SK-N-SH treated with all-trans-retinoic acid at 6 μM for 48 hours (cell line): ENCODE results near the gene SH3PXD2A.

Experiments used
- ATAC-seq: fragments of 200-7000 bp; cut with Tn5 transposase; 3 replicates; pipeline ENCODE4 v1.9.1; 2020; ENCODE audit warnings: mild to moderate bottlenecking, moderate library complexity
- ARNTL ChIP-seq: fragments of 450-650 bp; formaldehyde crosslinking; IDR thresholded peaks from 2 replicates; pipeline ENCODE4 v1.5.0; 2020; ENCODE audit warnings: low read depth, mild to moderate bottlenecking, moderate library complexity, borderline replicate concordance
- BACH2 ChIP-seq: fragments of 250-450 bp; sonication (Bioruptor Pico); IDR thresholded peaks from 2 replicates; pipeline ENCODE4 v1.9.0; 2021; ENCODE audit warnings: mild to moderate bottlenecking, borderline replicate concordance
- CREB5 ChIP-seq: fragments of 250-450 bp; sonication (Bioruptor Pico); IDR thresholded peaks from 2 replicates; pipeline ENCODE4 v1.5.1; 2020; ENCODE audit warnings: low read depth, mild to moderate bottlenecking, moderate library complexity
- CSDC2 ChIP-seq: fragments of 250-450 bp; sonication (Bioruptor Pico); IDR thresholded peaks from 2 replicates; pipeline ENCODE4 v1.5.0; 2020; ENCODE audit warnings: mild to moderate bottlenecking, moderate library complexity
- ESRRG ChIP-seq: fragments of 250-450 bp; sonication (Bioruptor Pico); IDR thresholded peaks from 2 replicates; pipeline ENCODE4 v1.6.1; 2021; ENCODE audit warnings: mild to moderate bottlenecking
- GLIS3 ChIP-seq: fragments of 250-450 bp; sonication (Bioruptor Pico); IDR thresholded peaks from 2 replicates; pipeline ENCODE4 v1.5.0; 2020; ENCODE audit warnings: mild to moderate bottlenecking, moderate library complexity
- ISL1 ChIP-seq: fragments of 250-450 bp; sonication (Bioruptor Pico); IDR thresholded peaks from 2 replicates; pipeline ENCODE4 v2.1.2; 2022; ENCODE audit warnings: mild to moderate bottlenecking, moderate library complexity
- OSR1 ChIP-seq: fragments of 250-450 bp; sonication (Bioruptor Pico); IDR thresholded peaks from 2 replicates; pipeline ENCODE4 v1.8.0; 2022; ENCODE audit warnings: moderate library complexity, mild to moderate bottlenecking, inconsistent platforms
- SNAI2 ChIP-seq: fragments of 250-450 bp; sonication (Bioruptor Pico); IDR thresholded peaks from 2 replicates; pipeline ENCODE4 v1.5.0; 2020; ENCODE audit warnings: mild to moderate bottlenecking, moderate library complexity
- TCF4 ChIP-seq: fragments of 250-450 bp; sonication (Bioruptor Pico); IDR thresholded peaks from 2 replicates; pipeline ENCODE4 v1.8.0; 2021; ENCODE audit warnings: mild to moderate bottlenecking, moderate library complexity, borderline replicate concordance
- TOX ChIP-seq: fragments of 250-450 bp; sonication (Bioruptor Pico); IDR thresholded peaks from 2 replicates; pipeline ENCODE4 v1.8.0; 2021; ENCODE audit warnings: mild to moderate bottlenecking, moderate library complexity, borderline replicate concordance
- ZC3H10 ChIP-seq: fragments of 250-450 bp; sonication (Bioruptor Pico); IDR thresholded peaks from 2 replicates; pipeline ENCODE4 v1.5.1; 2021; ENCODE audit warnings: mild to moderate bottlenecking, moderate library complexity
- ZFP3 ChIP-seq: fragments of 250-450 bp; sonication (Bioruptor Pico); IDR thresholded peaks from 2 replicates; pipeline ENCODE4 v1.5.0; 2020; ENCODE audit warnings: mild to moderate bottlenecking, moderate library complexity
- ZFP30 ChIP-seq: fragments of 450-650 bp; formaldehyde crosslinking; IDR thresholded peaks from 2 replicates; pipeline ENCODE4 v1.5.0; 2022; ENCODE audit warnings: mild to moderate bottlenecking, moderate library complexity
- ZNF565 ChIP-seq: fragments of 450-650 bp; formaldehyde crosslinking; conservative IDR thresholded peaks from 2 replicates; pipeline ENCODE4 v1.5.0; 2020; ENCODE audit warnings: low read depth, mild to moderate bottlenecking, moderate library complexity
- ZNF70 ChIP-seq: fragments of 450-650 bp; formaldehyde crosslinking; IDR thresholded peaks from 2 replicates; pipeline ENCODE4 v1.5.0; 2020; ENCODE audit warnings: mild to moderate bottlenecking, moderate library complexity
- ZNF8 ChIP-seq: fragments of 450-650 bp; formaldehyde crosslinking; IDR thresholded peaks from 2 replicates; pipeline ENCODE4 v1.5.0; 2020; ENCODE audit warnings: mild to moderate bottlenecking, moderate library complexity
- TF ChIP-seq, protein P1 (sequence below): fragments of 250-450 bp; sonication (Bioruptor Pico); IDR thresholded peaks from 2 replicates; pipeline ENCODE4 v1.5.0; 2020; ENCODE audit warnings: mild to moderate bottlenecking, moderate library complexity
- TF ChIP-seq, protein P2 (sequence below): fragments of 250-450 bp; sonication (Bioruptor Pico); IDR thresholded peaks from 2 replicates; pipeline ENCODE4 v1.8.0; 2020; ENCODE audit warnings: mild to moderate bottlenecking, moderate library complexity, borderline replicate concordance
- TF ChIP-seq, protein P3 (sequence below): fragments of 250-450 bp; sonication (Bioruptor Pico); IDR thresholded peaks from 2 replicates; pipeline ENCODE4 v1.8.0; 2021; ENCODE audit warnings: low read depth, mild to moderate bottlenecking, moderate library complexity, borderline replicate concordance

The SH3PXD2A gene

GRCh38 chr10:103720328-103720963 is 134.9 kb downstream of the SH3PXD2A start:
- peak; percentile 6; the same call in 1 of the 3 replicates for ATAC-seq

GRCh38 chr10:103719036-103719435 is 136.3 kb downstream of the SH3PXD2A start:
- TF ChIP-seq TCF4 (no peak), TOX (CRISPR knock-in tag) (no peak), SNAI2 (CRISPR knock-in tag) (no peak), ARNTL (no peak), ZNF70 (CRISPR knock-in tag) (no peak), ESRRG (CRISPR knock-in tag) (no peak), GLIS3 (CRISPR knock-in tag) (no peak), ZFP3 (CRISPR knock-in tag) (no peak), ZNF8 (CRISPR knock-in tag) (no peak), ZFP30 (CRISPR knock-in tag) (no peak), OSR1 (CRISPR knock-in tag) (no peak), ISL1 (CRISPR knock-in tag) (no peak)
- TF ChIP-seq, protein P1, sequence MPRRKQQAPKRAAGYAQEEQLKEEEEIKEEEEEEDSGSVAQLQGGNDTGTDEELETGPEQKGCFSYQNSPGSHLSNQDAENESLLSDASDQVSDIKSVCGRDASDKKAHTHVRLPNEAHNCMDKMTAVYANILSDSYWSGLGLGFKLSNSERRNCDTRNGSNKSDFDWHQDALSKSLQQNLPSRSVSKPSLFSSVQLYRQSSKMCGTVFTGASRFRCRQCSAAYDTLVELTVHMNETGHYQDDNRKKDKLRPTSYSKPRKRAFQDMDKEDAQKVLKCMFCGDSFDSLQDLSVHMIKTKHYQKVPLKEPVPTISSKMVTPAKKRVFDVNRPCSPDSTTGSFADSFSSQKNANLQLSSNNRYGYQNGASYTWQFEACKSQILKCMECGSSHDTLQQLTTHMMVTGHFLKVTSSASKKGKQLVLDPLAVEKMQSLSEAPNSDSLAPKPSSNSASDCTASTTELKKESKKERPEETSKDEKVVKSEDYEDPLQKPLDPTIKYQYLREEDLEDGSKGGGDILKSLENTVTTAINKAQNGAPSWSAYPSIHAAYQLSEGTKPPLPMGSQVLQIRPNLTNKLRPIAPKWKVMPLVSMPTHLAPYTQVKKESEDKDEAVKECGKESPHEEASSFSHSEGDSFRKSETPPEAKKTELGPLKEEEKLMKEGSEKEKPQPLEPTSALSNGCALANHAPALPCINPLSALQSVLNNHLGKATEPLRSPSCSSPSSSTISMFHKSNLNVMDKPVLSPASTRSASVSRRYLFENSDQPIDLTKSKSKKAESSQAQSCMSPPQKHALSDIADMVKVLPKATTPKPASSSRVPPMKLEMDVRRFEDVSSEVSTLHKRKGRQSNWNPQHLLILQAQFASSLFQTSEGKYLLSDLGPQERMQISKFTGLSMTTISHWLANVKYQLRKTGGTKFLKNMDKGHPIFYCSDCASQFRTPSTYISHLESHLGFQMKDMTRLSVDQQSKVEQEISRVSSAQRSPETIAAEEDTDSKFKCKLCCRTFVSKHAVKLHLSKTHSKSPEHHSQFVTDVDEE (CRISPR knock-in tag): no peak
- TF ChIP-seq, protein P2, sequence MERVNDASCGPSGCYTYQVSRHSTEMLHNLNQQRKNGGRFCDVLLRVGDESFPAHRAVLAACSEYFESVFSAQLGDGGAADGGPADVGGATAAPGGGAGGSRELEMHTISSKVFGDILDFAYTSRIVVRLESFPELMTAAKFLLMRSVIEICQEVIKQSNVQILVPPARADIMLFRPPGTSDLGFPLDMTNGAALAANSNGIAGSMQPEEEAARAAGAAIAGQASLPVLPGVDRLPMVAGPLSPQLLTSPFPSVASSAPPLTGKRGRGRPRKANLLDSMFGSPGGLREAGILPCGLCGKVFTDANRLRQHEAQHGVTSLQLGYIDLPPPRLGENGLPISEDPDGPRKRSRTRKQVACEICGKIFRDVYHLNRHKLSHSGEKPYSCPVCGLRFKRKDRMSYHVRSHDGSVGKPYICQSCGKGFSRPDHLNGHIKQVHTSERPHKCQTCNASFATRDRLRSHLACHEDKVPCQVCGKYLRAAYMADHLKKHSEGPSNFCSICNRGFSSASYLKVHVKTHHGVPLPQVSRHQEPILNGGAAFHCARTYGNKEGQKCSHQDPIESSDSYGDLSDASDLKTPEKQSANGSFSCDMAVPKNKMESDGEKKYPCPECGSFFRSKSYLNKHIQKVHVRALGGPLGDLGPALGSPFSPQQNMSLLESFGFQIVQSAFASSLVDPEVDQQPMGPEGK (CRISPR knock-in tag): no peak
- TF ChIP-seq, all 23 proteins: peak for 0
- no peak for ATAC-seq

More at GRCh38 chr10:103720328-103720963, 134.9 kb downstream of the SH3PXD2A start:
- TF ChIP-seq, protein P1 (CRISPR knock-in tag): peak; percentile 70; the same call in 1 of the 2 replicates
- peak; percentile 77; the same call in 1 of the 2 replicates for TF ChIP-seq TCF4
- TF ChIP-seq GLIS3 (CRISPR knock-in tag): no peak

GRCh38 chr10:103718247-103718620 is 137.1 kb downstream of the SH3PXD2A start:
- ATAC-seq: no peak
- no peak for TF ChIP-seq ARNTL
- no peak for TF ChIP-seq ESRRG (CRISPR knock-in tag)
- no peak for TF ChIP-seq ZFP3 (CRISPR knock-in tag)
- TF ChIP-seq ZFP30 (CRISPR knock-in tag): no peak
- TF ChIP-seq, protein P3, sequence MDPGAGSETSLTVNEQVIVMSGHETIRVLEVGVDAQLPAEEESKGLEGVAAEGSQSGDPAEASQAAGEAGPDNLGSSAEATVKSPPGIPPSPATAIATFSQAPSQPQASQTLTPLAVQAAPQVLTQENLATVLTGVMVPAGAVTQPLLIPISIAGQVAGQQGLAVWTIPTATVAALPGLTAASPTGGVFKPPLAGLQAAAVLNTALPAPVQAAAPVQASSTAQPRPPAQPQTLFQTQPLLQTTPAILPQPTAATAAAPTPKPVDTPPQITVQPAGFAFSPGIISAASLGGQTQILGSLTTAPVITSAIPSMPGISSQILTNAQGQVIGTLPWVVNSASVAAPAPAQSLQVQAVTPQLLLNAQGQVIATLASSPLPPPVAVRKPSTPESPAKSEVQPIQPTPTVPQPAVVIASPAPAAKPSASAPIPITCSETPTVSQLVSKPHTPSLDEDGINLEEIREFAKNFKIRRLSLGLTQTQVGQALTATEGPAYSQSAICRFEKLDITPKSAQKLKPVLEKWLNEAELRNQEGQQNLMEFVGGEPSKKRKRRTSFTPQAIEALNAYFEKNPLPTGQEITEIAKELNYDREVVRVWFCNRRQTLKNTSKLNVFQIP (CRISPR knock-in tag): no peak
- no peak for TF ChIP-seq BACH2 (CRISPR knock-in tag)
- TF ChIP-seq ZNF8 (CRISPR knock-in tag): no peak
- no peak for TF ChIP-seq CSDC2 (CRISPR knock-in tag)
- TF ChIP-seq OSR1 (CRISPR knock-in tag): no peak
- no peak for TF ChIP-seq ZC3H10 (CRISPR knock-in tag)
- no peak for TF ChIP-seq ZNF565 (CRISPR knock-in tag)
- TF ChIP-seq ISL1 (CRISPR knock-in tag): no peak
- TF ChIP-seq, protein P2 (CRISPR knock-in tag): no peak
- TF ChIP-seq SNAI2 (CRISPR knock-in tag): no peak
- no peak for TF ChIP-seq TOX (CRISPR knock-in tag)
- TF ChIP-seq TCF4: no peak
- TF ChIP-seq, protein P1 (CRISPR knock-in tag): no peak
- TF ChIP-seq CREB5 (CRISPR knock-in tag): no peak
